ENCODE measurements around the gene CCDC83. TPM values are rescaled to one million over a fixed set of nuclear protein-coding genes. Genes with fewer than 3 reads are reported as not detected.

The CCDC83 gene
- total RNA-seq (ENCODE audit: low replicate concordance) = 0.06 TPM in 1 of 2 replicates, not detected in the other

- Mint-ChIP-seq H3K4me1 (peaks cover 13% of the 10 kb centered on the region), H3K36me3 (peaks cover 4% of the 10 kb centered on the region), H3K9me3 (peaks cover 13% of the 10 kb centered on the region), H3K4me3 (peak within 1 kb of the TSS; percentile 78), H3K27me3 (ENCODE audit: insufficient read depth, low read depth) (peaks cover 3% of the 10 kb centered on the region), H3K27ac (peak within 1 kb of the TSS; percentile 93)
- H3K4me1 ChIP-seq = peaks cover 7% of the 10 kb centered on the region
- peak within 1 kb of the TSS; percentile 52 for H3K27ac ChIP-seq
- no peaks in the 10 kb centered on the region for H3K36me3 ChIP-seq
- peak within 1 kb of the TSS; percentile 40 for H3K4me3 ChIP-seq
- H3K9ac ChIP-seq = no peak within 1 kb of the TSS
- H3K4me2 ChIP-seq = peak within 1 kb of the TSS; percentile 71
- DNase-seq (ENCODE audit: low spot score) = no peak
- no peaks in the 10 kb centered on the region for H3K79me2 ChIP-seq (ENCODE audit: low read depth)
- no peaks in the 10 kb centered on the region for H3K27me3 ChIP-seq
- H3K9me3 ChIP-seq (ENCODE audit: low read depth) = peaks cover 9% of the 10 kb centered on the region
- no peaks in the 10 kb centered on the region for H4K20me1 ChIP-seq (ENCODE audit: low read depth)
- no peak for TF ChIP-seq CTCF (IDR thresholded peaks at IDR 0.05)
- TF ChIP-seq EZH2 (IDR thresholded peaks at IDR 0.05) = no peak
- no peak for TF ChIP-seq EZH2phosphoT487 (IDR thresholded peaks at IDR 0.05)
- H3F3A ChIP-seq (ENCODE audit: low read depth) = peaks cover 10% of the 10 kb centered on the region
- H2AFZ ChIP-seq (replicated peaks) = peak within 1 kb of the TSS; percentile 97
These were observed at the start of gene CCDC83 for GRCh38 chr11:85855341-85855656. Gene CCDC83, plus strand, starts transcription at chr11:85855383. Its CDS starts 9,741 bp downstream, at chr11:85865124.

- Histone ChIP-seq H3K4me3 (no peak overlapping the region), H3K79me2 (ENCODE audit: low read depth) (no peaks in the 10 kb centered on the region), H3K4me1 (peaks cover 5% of the 10 kb centered on the region), H3K9ac (no peak overlapping the region), H3K27me3 (peaks cover 12% of the 10 kb centered on the region), H3K4me2 (no peak overlapping the region), H2AFZ (replicated peaks) (no peak overlapping the region), H3K27ac (no peak overlapping the region), H3K36me3 (no peaks in the 10 kb centered on the region), H3K9me3 (ENCODE audit: low read depth) (no peaks in the 10 kb centered on the region), H3F3A (ENCODE audit: low read depth) (peaks cover 11% of the 10 kb centered on the region), H4K20me1 (ENCODE audit: low read depth) (no peaks in the 10 kb centered on the region)
- no peaks in the 10 kb centered on the region for H3K9me3 Mint-ChIP-seq
- peak; percentile 26 for DNase-seq (ENCODE audit: low spot score)
- no peak overlapping the region for H3K4me3 Mint-ChIP-seq
- H3K27me3 Mint-ChIP-seq (ENCODE audit: insufficient read depth, low read depth) = peaks cover 8% of the 10 kb centered on the region
- peaks cover 12% of the 10 kb centered on the region for H3K4me1 Mint-ChIP-seq
- TF ChIP-seq CTCF (IDR thresholded peaks at IDR 0.05) = no peak
- no peak for TF ChIP-seq EZH2phosphoT487 (IDR thresholded peaks at IDR 0.05)
- no peak for TF ChIP-seq EZH2 (IDR thresholded peaks at IDR 0.05)
- no peak overlapping the region for H3K27ac Mint-ChIP-seq
- no peaks in the 10 kb centered on the region for H3K36me3 Mint-ChIP-seq
These were observed 49.8 kb upstream of the CCDC83 start for GRCh38 chr11:85805387-85805786.

GRCh38 chr11:85806016-85806415, 49.2 kb upstream of the CCDC83 start:
- no peak for DNase-seq (ENCODE audit: low spot score)
- H3K4me3 Mint-ChIP-seq = no peak overlapping the region
- no peaks in the 10 kb centered on the region for H3K9me3 Mint-ChIP-seq

More at GRCh38 chr11:85806016-85806415, 49.2 kb upstream of the CCDC83 start:
- H3K36me3 Mint-ChIP-seq = no peaks in the 10 kb centered on the region
- Histone ChIP-seq H3K79me2 (ENCODE audit: low read depth) (no peaks in the 10 kb centered on the region), H3K27me3 (peaks cover 18% of the 10 kb centered on the region), H3K9me3 (ENCODE audit: low read depth) (no peaks in the 10 kb centered on the region), H3F3A (ENCODE audit: low read depth) (peaks cover 12% of the 10 kb centered on the region), H3K9ac (no peak overlapping the region), H3K36me3 (no peaks in the 10 kb centered on the region), H3K27ac (no peak overlapping the region), H3K4me3 (no peak overlapping the region), H3K4me2 (no peak overlapping the region), H4K20me1 (ENCODE audit: low read depth) (no peaks in the 10 kb centered on the region), H3K4me1 (peaks cover 5% of the 10 kb centered on the region), H2AFZ (replicated peaks) (no peak overlapping the region)
- peaks cover 11% of the 10 kb centered on the region for H3K27me3 Mint-ChIP-seq (ENCODE audit: insufficient read depth, low read depth)
- TF ChIP-seq EZH2 (IDR thresholded peaks at IDR 0.05) (no peak), CTCF (IDR thresholded peaks at IDR 0.05) (no peak), EZH2phosphoT487 (IDR thresholded peaks at IDR 0.05) (no peak)
- H3K4me1 Mint-ChIP-seq = peaks cover 14% of the 10 kb centered on the region
- H3K27ac Mint-ChIP-seq = no peak overlapping the region

All from neural progenitor cell (in vitro differentiated cells).